OCI-LY3 (cell line): Measurements from ENCODE around the gene NIT2.
"Not testable (repeated sequence)": the region's sequence is repeated elsewhere in the genome, so short reads cannot be mapped to it uniquely, and the experiment has no call there.

Source experiments
- H2AFZ ChIP-seq: fragments of 200-600, 300-600 bp; shearing (Covaris generic); 2 replicates; pipeline ENCODE4 v1.6.0; 2014; ENCODE audit warnings: antibody characterized with exemption, low read depth, low read length
- H3K27ac ChIP-seq: fragments of 200-600, 300-600 bp; sonication (generic); 2 replicates; pipeline ENCODE4 v1.5.1; 2014; ENCODE audit warnings: mild to moderate bottlenecking, low read length, moderate library complexity, mixed read lengths
- H3K27me3 ChIP-seq: fragments of 200-600, 300-600 bp; sonication (generic); 2 replicates; pipeline ENCODE4 v1.6.1; 2014; ENCODE audit warnings: low read depth, low read length, mixed read lengths
- H3K36me3 ChIP-seq: fragments of 200-600, 300-600 bp; sonication (generic); replicated peaks from 2 replicates; pipeline ENCODE3; 2014; ENCODE audit warnings: low read depth, low read length, mixed read lengths
- H3K4me1 ChIP-seq: fragments of 300-600, 200-600 bp; sonication (generic); 2 replicates; pipeline ENCODE4 v1.6.1; 2014; ENCODE audit warnings: low read length, mixed read lengths
- H3K4me2 ChIP-seq: fragments of 200-600, 300-600 bp; sonication (generic); 2 replicates; pipeline ENCODE4 v1.6.1; 2014; ENCODE audit warnings: low read length, mixed read lengths
- H3K4me3 ChIP-seq: fragments of 300-600, 200-600 bp; sonication (generic); 2 replicates; pipeline ENCODE4 v1.5.1; 2014; ENCODE audit warnings: antibody characterized with exemption, mild to moderate bottlenecking, low read length, moderate library complexity
- H3K79me2 ChIP-seq: fragments of 300-600, 200-600 bp; shearing (Covaris generic); 2 replicates; pipeline ENCODE4 v1.6.1; 2014; ENCODE audit warnings: mild to moderate bottlenecking, low read length, mixed read lengths
- H3K9ac ChIP-seq: fragments of 300-600, 200-600 bp; shearing (Covaris generic); 2 replicates; pipeline ENCODE4 v1.6.0; 2014; ENCODE audit warnings: mild to moderate bottlenecking, low read length, moderate library complexity
- H3K9me3 ChIP-seq: fragments of 200-600, 300-600 bp; shearing (Covaris generic); 2 replicates; pipeline ENCODE4 v1.6.1; 2014; ENCODE audit warnings: low read length, mixed read lengths; ENCODE audit not compliant: insufficient read depth
- H4K20me1 ChIP-seq: fragments of 200-600, 300-600 bp; sonication (generic); 2 replicates; pipeline ENCODE4 v1.6.1; 2016; ENCODE audit warnings: low read length, mixed read lengths; ENCODE audit not compliant: insufficient read depth
- EZH2phosphoT487 ChIP-seq: fragments of 200-600 bp; shearing (Covaris generic); IDR thresholded peaks from 2 replicates; pipeline ENCODE4 v1.6.1; 2018; ENCODE audit warnings: antibody characterized with exemption, mixed run types, low read depth
- TF ChIP-seq, protein P1 (sequence below): fragments of 200-600, 300-600 bp; sonication (generic); IDR thresholded peaks from 2 replicates; pipeline ENCODE4 v1.5.1; 2014; ENCODE audit warnings: antibody characterized with exemption, low read length, low read depth

Gene NIT2

DNA sequence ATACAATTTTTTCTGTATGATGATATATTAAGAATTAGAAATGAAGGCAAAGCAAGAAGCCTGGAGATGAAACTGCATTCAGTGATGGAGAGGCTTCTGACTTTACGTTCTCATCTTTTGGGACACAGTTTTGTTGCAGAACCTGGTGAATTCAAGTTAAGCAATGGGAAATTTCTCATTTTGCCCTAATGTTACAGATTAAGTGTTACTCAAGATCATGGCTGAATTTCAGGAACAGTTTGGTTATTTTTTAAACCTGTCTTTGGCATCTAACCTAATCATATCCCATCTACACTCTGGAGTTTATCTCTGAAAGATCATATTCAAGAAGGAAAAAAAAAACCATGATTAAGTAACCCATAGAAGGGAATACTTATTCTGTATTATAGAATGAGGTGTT, 6.0 kb downstream of the NIT2 start:
- Histone ChIP-seq H2AFZ (no peak overlapping the region), H3K4me2 (no peak overlapping the region), H3K36me3 (peaks cover 45% of the 10 kb centered on the region), H3K27ac (no peak overlapping the region), H4K20me1 (no peaks in the 10 kb centered on the region), H3K9me3 (no peaks in the 10 kb centered on the region), H3K4me3 (no peak overlapping the region), H3K27me3 (no peaks in the 10 kb centered on the region), H3K9ac (no peak overlapping the region), H3K4me1 (peaks cover 3% of the 10 kb centered on the region), H3K79me2 (peaks cover 6% of the 10 kb centered on the region; the same call in 1 of the 2 replicates)
- TF ChIP-seq EZH2phosphoT487 = no peak
- TF ChIP-seq, protein P1, sequence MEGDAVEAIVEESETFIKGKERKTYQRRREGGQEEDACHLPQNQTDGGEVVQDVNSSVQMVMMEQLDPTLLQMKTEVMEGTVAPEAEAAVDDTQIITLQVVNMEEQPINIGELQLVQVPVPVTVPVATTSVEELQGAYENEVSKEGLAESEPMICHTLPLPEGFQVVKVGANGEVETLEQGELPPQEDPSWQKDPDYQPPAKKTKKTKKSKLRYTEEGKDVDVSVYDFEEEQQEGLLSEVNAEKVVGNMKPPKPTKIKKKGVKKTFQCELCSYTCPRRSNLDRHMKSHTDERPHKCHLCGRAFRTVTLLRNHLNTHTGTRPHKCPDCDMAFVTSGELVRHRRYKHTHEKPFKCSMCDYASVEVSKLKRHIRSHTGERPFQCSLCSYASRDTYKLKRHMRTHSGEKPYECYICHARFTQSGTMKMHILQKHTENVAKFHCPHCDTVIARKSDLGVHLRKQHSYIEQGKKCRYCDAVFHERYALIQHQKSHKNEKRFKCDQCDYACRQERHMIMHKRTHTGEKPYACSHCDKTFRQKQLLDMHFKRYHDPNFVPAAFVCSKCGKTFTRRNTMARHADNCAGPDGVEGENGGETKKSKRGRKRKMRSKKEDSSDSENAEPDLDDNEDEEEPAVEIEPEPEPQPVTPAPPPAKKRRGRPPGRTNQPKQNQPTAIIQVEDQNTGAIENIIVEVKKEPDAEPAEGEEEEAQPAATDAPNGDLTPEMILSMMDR = no peak

DNA sequence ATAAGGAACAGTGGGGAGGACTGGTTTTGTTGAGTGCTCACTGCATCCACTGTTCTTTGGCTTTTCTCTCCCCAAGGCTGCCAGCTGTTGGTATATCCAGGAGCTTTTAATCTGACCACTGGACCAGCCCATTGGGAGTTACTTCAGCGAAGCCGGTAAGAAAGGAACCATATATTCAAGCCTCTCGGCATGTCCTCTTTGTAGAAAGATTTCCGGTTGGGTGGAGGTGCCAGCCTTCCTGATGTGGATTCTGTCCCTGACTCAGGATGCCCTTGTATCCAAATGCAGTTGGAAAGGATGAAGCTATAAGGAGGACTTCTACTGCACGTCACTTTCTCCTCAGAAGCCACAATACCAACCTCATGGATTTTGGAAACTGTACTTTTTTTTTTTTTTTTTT, 14.2 kb downstream of the NIT2 start:
- H3K27ac ChIP-seq = no peak overlapping the region
- peaks cover 61% of the 10 kb centered on the region for H3K36me3 ChIP-seq
- no peaks in the 10 kb centered on the region for H3K4me1 ChIP-seq
- H3K27me3 ChIP-seq = no peaks in the 10 kb centered on the region
- no peaks in the 10 kb centered on the region for H4K20me1 ChIP-seq
- no peak overlapping the region for H2AFZ ChIP-seq
- no peaks in the 10 kb centered on the region for H3K9me3 ChIP-seq
- H3K79me2 ChIP-seq = no peaks in the 10 kb centered on the region
- H3K4me2 ChIP-seq = no peak overlapping the region
- no peak overlapping the region for H3K4me3 ChIP-seq
- TF ChIP-seq, protein P1 = no peak
- no peak for TF ChIP-seq EZH2phosphoT487
- H3K9ac ChIP-seq = no peak overlapping the region

DNA sequence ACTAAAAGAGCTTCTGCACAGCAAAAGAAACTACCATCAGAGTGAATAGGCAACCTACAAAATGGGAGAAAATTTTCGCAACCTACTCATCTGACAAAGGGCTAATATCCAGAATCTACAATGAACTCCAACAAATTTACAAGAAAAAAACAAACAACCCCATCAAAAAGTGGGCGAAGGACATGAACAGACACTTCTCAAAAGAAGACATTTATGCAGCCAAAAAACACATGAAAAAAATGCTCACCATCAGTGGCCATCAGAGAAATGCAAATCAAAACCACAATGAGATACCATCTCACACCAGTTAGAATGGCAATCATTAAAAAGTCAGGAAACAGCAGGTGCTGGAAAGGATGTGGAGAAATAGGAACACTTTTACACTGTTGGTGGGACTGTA, 17.2 kb downstream of the NIT2 start:
- not testable (repeated sequence) for H3K79me2 ChIP-seq, H3K27ac ChIP-seq, H3K27me3 ChIP-seq, H2AFZ ChIP-seq, H3K4me1 ChIP-seq, H4K20me1 ChIP-seq, H3K9me3 ChIP-seq, H3K4me3 ChIP-seq, H3K9ac ChIP-seq, H3K4me2 ChIP-seq
- H3K36me3 ChIP-seq = peaks cover 58% of the 10 kb centered on the region

DNA sequence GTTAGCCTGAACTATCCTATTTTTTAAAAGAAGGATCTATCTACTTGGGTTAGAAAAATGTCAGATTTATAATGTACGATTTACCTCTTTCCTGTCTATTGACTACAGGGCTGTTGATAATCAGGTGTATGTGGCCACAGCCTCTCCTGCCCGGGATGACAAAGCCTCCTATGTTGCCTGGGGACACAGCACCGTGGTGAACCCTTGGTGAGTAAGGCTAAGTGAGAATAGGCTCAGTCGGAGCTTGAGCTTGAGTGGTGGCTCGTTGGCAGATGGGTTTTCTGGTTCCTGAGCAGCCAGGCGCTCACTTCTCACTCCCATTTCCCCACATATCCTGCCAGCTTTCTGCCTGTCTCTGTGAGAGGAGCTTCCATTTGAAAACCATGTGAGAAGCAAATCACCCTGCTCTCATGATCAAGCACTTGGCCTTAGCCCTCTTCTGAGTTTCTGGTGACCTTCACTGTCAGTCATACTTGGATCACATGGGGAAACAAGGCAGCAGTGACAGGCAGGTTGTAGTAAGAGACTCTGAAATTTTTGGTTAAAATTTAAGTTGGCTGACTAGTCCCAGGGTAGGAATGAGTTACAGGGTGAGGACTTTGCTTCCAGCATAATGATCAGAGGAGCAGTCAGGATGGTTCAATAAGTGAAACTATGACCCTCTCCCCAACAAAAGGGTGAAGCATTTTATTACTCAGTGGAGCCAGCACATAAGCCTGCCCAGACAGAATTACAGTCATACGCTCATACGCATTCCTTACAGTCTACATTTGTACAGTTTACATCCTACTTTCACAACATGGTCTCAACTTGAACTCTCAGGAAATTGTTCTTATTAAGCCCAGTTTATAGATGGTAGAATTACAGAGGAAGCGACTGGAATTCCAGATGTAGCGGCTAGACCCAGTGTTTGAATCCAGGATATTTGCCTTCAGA, 18.0 kb downstream of the NIT2 start:
- H3K9ac ChIP-seq = no peak overlapping the region
- TF ChIP-seq EZH2phosphoT487 = no peak
- TF ChIP-seq, protein P1 = no peak
- H3K4me2 ChIP-seq = no peak overlapping the region
- H3K4me1 ChIP-seq = 0 out of 2 replicates have a peak, but pooled peaks cover 5% of the 10 kb centered on the region
- H4K20me1 ChIP-seq = no peaks in the 10 kb centered on the region
- H3K36me3 ChIP-seq = peaks cover 60% of the 10 kb centered on the region
- H3K27me3 ChIP-seq = no peaks in the 10 kb centered on the region
- no peaks in the 10 kb centered on the region for H3K9me3 ChIP-seq
- no peak overlapping the region for H3K27ac ChIP-seq
- no peak overlapping the region for H2AFZ ChIP-seq
- no peak overlapping the region for H3K4me3 ChIP-seq
- no peaks in the 10 kb centered on the region for H3K79me2 ChIP-seq
